Endothelial cell (in vitro differentiated cells): ENCODE results near the gene C20orf173. TPM values are rescaled to one million over a fixed set of nuclear protein-coding genes. Genes with fewer than 3 reads are reported as not detected.

Experiments
- DNase-seq: peaks from one replicate; pipeline ENCODE4 v3.0.0; 2021; ENCODE audit warnings: low spot score
- H3K27ac Mint-ChIP-seq: one replicate; pipeline ENCODE4 v1.8.0; 2021; ENCODE audit warnings: mixed read lengths, inconsistent platforms; ENCODE audit not compliant: unreplicated experiment
- H3K27me3 Mint-ChIP-seq: one replicate; pipeline ENCODE4 v1.8.0; 2021; ENCODE audit warnings: mild to moderate bottlenecking, moderate library complexity, mixed read lengths, inconsistent platforms; ENCODE audit not compliant: unreplicated experiment
- H3K36me3 Mint-ChIP-seq: one replicate; pipeline ENCODE4 v1.8.0; 2021; ENCODE audit warnings: mild to moderate bottlenecking, low read depth, mixed read lengths, inconsistent platforms; ENCODE audit not compliant: unreplicated experiment
- H3K4me1 Mint-ChIP-seq: one replicate; pipeline ENCODE4 v1.8.0; 2021; ENCODE audit warnings: mild to moderate bottlenecking, mixed read lengths, inconsistent platforms; ENCODE audit not compliant: unreplicated experiment
- H3K4me3 Mint-ChIP-seq: one replicate; pipeline ENCODE4 v1.8.0; 2021; ENCODE audit warnings: mild to moderate bottlenecking, mixed read lengths, inconsistent platforms; ENCODE audit not compliant: unreplicated experiment
- H3K9me3 Mint-ChIP-seq: one replicate; pipeline ENCODE4 v1.8.0; 2021; ENCODE audit warnings: mixed read lengths, inconsistent platforms; ENCODE audit not compliant: unreplicated experiment
- total RNA-seq: library from RNA; stranded (reverse); fragmentation: NEBNext Ultra II Directional; extraction: Animal tissue kit (Norgen Biotek cat#: 25700); gene quantifications from one replicate; pipeline ENCODE4 v1.2.1, GENCODE V29; 2021; ENCODE audit not compliant: unreplicated experiment
- TF ChIP-seq, protein P1 (sequence below): fragments of 200-600 bp; sonication (generic); IDR thresholded peaks from one replicate; pipeline ENCODE4 v1.5.0; 2021; ENCODE audit warnings: antibody characterized with exemption; ENCODE audit not compliant: unreplicated experiment

C20orf173 gene
- total RNA-seq, 1 donor from 2014 or later, result not detected

DNA sequence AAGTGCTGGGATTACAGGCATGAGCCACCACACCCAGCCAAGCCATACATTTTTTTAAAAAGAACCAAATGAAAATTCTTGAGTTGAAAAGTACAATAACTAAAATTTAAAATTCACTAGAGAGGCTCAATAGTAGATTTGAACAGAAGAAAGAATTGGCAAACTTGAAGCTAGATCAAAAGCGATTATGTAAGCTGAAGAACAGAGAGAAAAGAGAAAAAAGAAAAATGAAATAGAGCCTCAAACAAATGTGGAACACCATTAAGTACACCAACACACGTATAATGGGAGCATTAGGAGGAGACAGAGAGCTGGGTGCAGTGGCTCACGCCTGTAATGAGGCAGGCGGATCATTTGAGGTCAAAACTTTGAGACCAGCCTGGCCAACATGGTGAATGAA lies 43.4 kb upstream of the C20orf173 start:
- TF ChIP-seq, protein P1, sequence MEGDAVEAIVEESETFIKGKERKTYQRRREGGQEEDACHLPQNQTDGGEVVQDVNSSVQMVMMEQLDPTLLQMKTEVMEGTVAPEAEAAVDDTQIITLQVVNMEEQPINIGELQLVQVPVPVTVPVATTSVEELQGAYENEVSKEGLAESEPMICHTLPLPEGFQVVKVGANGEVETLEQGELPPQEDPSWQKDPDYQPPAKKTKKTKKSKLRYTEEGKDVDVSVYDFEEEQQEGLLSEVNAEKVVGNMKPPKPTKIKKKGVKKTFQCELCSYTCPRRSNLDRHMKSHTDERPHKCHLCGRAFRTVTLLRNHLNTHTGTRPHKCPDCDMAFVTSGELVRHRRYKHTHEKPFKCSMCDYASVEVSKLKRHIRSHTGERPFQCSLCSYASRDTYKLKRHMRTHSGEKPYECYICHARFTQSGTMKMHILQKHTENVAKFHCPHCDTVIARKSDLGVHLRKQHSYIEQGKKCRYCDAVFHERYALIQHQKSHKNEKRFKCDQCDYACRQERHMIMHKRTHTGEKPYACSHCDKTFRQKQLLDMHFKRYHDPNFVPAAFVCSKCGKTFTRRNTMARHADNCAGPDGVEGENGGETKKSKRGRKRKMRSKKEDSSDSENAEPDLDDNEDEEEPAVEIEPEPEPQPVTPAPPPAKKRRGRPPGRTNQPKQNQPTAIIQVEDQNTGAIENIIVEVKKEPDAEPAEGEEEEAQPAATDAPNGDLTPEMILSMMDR, result no peak
- H3K36me3 Mint-ChIP-seq, result peaks cover 11% of the 10 kb centered on the region
- DNase-seq, result no peak
- peak overlapping the region; percentile 27 for H3K4me3 Mint-ChIP-seq
- H3K4me1 Mint-ChIP-seq, result no peaks in the 10 kb centered on the region
- peaks cover 4% of the 10 kb centered on the region for H3K9me3 Mint-ChIP-seq
- H3K27me3 Mint-ChIP-seq, result no peaks in the 10 kb centered on the region
- no peak overlapping the region for H3K27ac Mint-ChIP-seq

DNA sequence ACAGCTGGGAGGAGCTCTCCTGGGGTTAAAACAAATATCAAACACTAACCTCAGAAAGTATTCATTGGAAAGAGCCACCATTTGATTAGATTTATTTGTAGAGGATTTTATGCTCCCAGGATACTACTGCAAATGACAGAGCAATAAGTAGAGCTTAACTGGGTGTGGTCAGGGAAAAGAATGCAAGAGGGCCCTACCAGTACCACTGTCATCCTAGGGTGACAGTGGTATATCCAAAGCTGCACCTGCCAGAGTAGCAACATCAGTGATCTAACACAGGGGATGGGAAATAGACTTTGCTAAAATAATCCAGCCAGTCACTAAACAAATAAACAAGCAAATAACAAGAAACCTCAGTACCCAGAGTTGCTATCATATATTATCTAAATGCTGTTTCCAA lies 42.1 kb upstream of the C20orf173 start:
- no peaks in the 10 kb centered on the region for H3K4me1 Mint-ChIP-seq
- H3K27me3 Mint-ChIP-seq, result no peaks in the 10 kb centered on the region
- TF ChIP-seq, protein P1, result no peak
- peaks cover 4% of the 10 kb centered on the region for H3K9me3 Mint-ChIP-seq
- H3K36me3 Mint-ChIP-seq, result peaks cover 11% of the 10 kb centered on the region
- no peak for DNase-seq
- H3K27ac Mint-ChIP-seq, result no peak overlapping the region
- no peak overlapping the region for H3K4me3 Mint-ChIP-seq

DNA sequence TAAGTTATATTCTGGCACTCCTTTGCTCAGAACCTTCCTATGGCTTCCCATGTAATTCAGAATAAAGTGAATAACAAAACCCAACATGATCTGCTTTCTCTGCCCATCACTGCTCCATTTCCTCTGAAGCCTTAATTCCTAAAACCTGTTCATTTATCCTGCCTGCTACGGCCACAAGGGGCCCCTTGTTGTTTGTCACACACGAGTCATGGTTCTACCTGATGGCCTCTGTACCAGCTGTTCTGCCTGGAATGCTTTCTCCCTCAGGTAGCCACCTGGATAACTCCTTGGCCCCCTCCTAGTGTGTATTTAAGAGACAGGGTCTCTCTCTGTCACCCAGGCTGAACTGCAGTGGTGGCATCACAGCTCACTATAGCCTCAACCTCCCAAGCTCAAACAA lies 39.2 kb upstream of the C20orf173 start:
- Mint-ChIP-seq H3K36me3 (peaks cover 7% of the 10 kb centered on the region), H3K27me3 (no peaks in the 10 kb centered on the region), H3K4me3 (no peak overlapping the region), H3K4me1 (no peaks in the 10 kb centered on the region), H3K27ac (no peak overlapping the region), H3K9me3 (peaks cover 4% of the 10 kb centered on the region)
- no peak for DNase-seq
- TF ChIP-seq, protein P1, result peak; percentile 33

DNA sequence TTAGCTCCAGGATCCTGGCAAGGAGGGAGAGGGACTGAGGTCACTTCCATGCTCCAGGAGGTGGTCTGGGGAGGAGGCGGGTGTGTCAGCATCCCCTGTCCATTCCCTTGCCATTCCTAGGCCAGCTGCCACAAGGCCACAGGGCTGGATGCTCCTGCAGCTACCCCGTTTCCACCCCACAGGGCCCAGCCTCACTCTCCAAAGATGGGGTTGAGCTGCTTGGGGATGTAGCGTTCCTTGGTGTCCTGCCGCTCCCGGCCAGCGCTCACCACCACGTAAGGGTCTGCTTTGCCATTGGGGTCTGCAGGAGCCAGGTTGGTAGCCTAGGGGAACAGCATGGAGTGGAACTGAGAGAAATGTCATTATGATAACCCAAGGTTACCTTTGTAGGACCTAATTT lies 35.5 kb upstream of the C20orf173 start:
- no peaks in the 10 kb centered on the region for H3K4me1 Mint-ChIP-seq
- H3K4me3 Mint-ChIP-seq, result no peak overlapping the region
- no peak for DNase-seq
- H3K9me3 Mint-ChIP-seq, result no peaks in the 10 kb centered on the region
- no peaks in the 10 kb centered on the region for H3K36me3 Mint-ChIP-seq
- no peaks in the 10 kb centered on the region for H3K27me3 Mint-ChIP-seq
- no peak overlapping the region for H3K27ac Mint-ChIP-seq
- TF ChIP-seq, protein P1, result no peak

- TF ChIP-seq, protein P1, result no peak
- no peaks in the 10 kb centered on the region for H3K4me1 Mint-ChIP-seq
- no peak for DNase-seq
- no peak overlapping the region for H3K4me3 Mint-ChIP-seq
- no peak overlapping the region for H3K27ac Mint-ChIP-seq
- no peaks in the 10 kb centered on the region for H3K36me3 Mint-ChIP-seq
- no peaks in the 10 kb centered on the region for H3K27me3 Mint-ChIP-seq
- H3K9me3 Mint-ChIP-seq, result no peaks in the 10 kb centered on the region
These were observed 34.4 kb upstream of the C20orf173 start for GRCh38 chr20:35563834-35564233.
